GM13977 (cell line): ENCODE data around the gene ZBTB45.

Experiments
- DNase-seq: peaks from one replicate; pipeline ENCODE4 v3.0.0; 2012; ENCODE audit warnings: low spot score
- in situ Hi-C: fragments of 300-500 bp; cut with MboI; formaldehyde crosslinking; loops from one replicate; pipeline ENCODE4 v1.12.0; 2022; ENCODE audit warnings: low sequenced_read_pairs, low pct_unique_long_range_greater_than_20kb, mixed read lengths, inconsistent platforms; ENCODE audit not compliant: unreplicated experiment
- TF ChIP-seq, protein P1 (sequence below): IDR thresholded peaks from 2 replicates; pipeline ENCODE4 v1.5.1; 2012; ENCODE audit warnings: mild to moderate bottlenecking, control low read depth; ENCODE audit not compliant: insufficient read depth; ENCODE audit errors: extremely low read depth, missing control alignments

ZBTB45 gene

GRCh38 chr19:58483776-58484175, 35.8 kb downstream of the ZBTB45 start:
- in situ Hi-C loops: no loop called here
- TF ChIP-seq, protein P1, sequence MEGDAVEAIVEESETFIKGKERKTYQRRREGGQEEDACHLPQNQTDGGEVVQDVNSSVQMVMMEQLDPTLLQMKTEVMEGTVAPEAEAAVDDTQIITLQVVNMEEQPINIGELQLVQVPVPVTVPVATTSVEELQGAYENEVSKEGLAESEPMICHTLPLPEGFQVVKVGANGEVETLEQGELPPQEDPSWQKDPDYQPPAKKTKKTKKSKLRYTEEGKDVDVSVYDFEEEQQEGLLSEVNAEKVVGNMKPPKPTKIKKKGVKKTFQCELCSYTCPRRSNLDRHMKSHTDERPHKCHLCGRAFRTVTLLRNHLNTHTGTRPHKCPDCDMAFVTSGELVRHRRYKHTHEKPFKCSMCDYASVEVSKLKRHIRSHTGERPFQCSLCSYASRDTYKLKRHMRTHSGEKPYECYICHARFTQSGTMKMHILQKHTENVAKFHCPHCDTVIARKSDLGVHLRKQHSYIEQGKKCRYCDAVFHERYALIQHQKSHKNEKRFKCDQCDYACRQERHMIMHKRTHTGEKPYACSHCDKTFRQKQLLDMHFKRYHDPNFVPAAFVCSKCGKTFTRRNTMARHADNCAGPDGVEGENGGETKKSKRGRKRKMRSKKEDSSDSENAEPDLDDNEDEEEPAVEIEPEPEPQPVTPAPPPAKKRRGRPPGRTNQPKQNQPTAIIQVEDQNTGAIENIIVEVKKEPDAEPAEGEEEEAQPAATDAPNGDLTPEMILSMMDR: no peak
- DNase-seq: no peak

DNA sequence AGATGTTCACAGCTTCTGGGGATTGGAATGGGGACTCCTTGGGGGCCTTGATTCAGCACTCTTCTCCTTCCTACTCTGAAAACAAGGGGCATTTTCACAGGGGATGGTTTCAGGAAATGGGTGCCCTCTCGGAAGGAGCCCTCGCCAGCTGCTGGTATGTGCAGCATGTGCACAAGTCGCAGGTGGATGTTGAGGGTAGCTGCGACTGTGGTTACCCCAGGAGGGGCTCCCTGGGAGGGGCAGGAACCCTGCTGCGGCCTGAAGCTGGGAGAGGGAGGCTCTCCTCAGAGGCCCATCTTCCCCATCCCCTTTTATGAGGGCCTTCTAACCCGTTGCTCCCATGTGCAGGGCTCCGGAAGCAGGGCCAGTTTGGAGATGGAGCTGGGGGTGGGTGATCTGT, 37.2 kb downstream of the ZBTB45 start:
- DNase-seq: no peak
- TF ChIP-seq, protein P1: no peak

DNA sequence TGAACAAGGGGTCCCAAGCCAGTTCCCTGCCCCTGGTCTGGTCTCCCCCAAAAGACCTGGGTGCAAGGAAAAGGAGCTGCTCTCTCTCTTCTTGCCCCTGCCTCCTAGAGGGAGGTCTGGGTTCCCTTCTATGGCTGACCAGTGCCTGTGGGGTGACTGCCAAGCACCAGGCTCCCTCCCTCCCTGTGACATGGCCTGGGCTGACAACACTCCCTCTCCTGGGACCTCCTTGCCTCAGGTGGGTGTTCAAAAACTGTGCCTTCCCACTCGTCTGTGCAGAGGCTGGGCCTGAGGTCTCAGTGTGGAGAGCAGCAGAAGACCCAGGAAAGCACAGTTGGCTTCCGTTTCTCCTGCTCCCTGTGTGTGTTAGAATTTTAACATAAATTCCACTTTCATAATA, 38.8 kb downstream of the ZBTB45 start:
- TF ChIP-seq, protein P1: no peak
- DNase-seq: no peak
- in situ Hi-C loops: no loop called here

More for the DNA sequence above, 37.2 kb downstream of the ZBTB45 start:
- in situ Hi-C loops: no loop called here

GRCh38 chr19:58480481-58480830, 39.2 kb downstream of the ZBTB45 start:
- in situ Hi-C loops: no loop called here
- TF ChIP-seq, protein P1: no peak
- no peak for DNase-seq

DNA sequence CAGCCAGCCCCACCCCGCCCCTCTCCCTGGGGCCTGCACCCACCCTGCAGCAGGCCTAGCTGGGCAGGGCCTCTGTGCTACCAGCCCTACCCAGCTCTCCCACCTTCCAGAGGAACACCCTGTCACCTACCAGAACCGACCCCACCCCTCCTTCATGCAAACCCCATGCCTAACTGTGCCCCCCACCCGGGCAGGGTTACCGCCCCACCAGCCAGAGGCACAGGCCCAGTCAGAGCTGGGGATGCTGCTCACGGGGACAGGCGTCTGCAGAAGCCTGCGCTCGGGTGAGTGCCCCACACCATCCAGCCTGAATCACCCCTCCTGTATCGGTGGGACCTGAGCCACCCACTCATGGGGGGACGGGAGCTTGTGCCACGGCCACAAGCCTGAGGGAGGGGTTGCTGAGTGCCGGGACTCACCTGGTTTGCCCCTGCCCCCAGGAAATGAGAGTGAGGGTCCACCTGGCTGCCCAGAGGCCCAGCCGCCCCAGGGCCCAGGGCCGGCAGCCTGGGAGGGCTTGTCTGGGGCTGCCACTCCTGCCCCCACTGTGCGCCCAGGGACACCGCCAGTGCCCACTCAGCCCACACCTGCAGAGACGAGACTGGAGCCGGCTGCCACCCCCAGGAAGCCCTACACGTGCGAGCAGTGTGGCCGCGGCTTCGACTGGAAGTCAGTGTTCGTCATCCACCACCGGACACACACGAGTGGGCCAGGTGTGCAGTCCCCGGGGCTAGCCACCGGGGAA, 39.7 kb downstream of the ZBTB45 start:
- DNase-seq: no peak
- TF ChIP-seq, protein P1: no peak
- in situ Hi-C loops: no loop called here

GRCh38 chr19:58479303-58479702, 40.3 kb downstream of the ZBTB45 start:
- in situ Hi-C loops: no loop called here
- TF ChIP-seq, protein P1: no peak

DNA sequence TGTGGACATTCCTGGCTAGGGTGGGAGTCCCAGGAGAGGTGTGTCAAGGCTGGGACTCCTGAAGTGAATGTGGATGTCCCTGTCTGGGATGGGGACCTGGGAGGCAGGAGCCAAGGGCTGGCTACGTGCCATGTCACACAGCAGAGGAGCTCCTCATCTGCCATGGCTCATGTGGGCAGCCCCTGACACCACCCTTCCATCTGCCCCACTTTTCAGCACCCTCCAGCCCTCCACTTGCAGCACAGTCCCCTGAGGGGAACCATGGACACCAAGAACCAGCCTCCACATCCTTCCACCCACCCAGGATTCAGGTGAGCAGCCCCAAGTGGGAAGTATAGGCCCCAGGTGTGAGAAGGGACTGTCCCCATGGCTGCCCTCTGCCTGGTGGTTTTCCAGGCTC, 41.7 kb downstream of the ZBTB45 start:
- in situ Hi-C loops: no loop called here
- DNase-seq: no peak
- TF ChIP-seq, protein P1: no peak

More at GRCh38 chr19:58479303-58479702, 40.3 kb downstream of the ZBTB45 start:
- no peak for DNase-seq
